Left lung (tissue), 10 donors: Measurements from ENCODE around the gene SNRPA. TPM values are rescaled to one million over a fixed set of nuclear protein-coding genes. Genes with fewer than 3 reads are reported as not detected.
A peak's percentile ranks its signal among the peaks of the same experiment; 100 is the strongest.

ENCODE experiments used
- ATAC-seq: fragments of 200-7000 bp; cut with Tn5 transposase; one replicate; pipeline ENCODE4 v1.9.1; 2020; ENCODE audit warnings: moderate library complexity
- DNase-seq, 4 donors: peaks; one replicate each; pipeline ENCODE4 v3.0.0-alpha.2; 2013 to 2020
- H3K27ac ChIP-seq, 2 donors: fragments of 200-600 bp; sonication (generic) in 1 of 2; one replicate each; pipeline versions ENCODE4 v1.5.0 to v1.8.0; 2020 to 2021
- H3K27me3 ChIP-seq, 2 donors: fragments of 200-600 bp; sonication (generic) in 1 of 2; one replicate each; pipeline versions ENCODE4 v1.5.0 to v1.8.0; 2020 to 2021
- H3K36me3 ChIP-seq, 2 donors: fragments of 200-600 bp; sonication (generic) in 1 of 2; one replicate each; pipeline versions ENCODE4 v1.5.0 to v1.8.0; 2020 to 2021
- H3K4me1 ChIP-seq, 2 donors: fragments of 200-600 bp; one replicate each; pipeline ENCODE4 v1.8.0; 2021
- H3K4me3 ChIP-seq, 2 donors: fragments of 200-600 bp; sonication (generic) in 1 of 2; one replicate each; pipeline versions ENCODE4 v1.5.0 to v1.8.0; 2020 to 2021; ENCODE audit warnings: mild to moderate bottlenecking in 1 of 2
- H3K9me3 ChIP-seq, 2 donors: fragments of 200-600 bp; sonication (generic) in 1 of 2; one replicate each; pipeline versions ENCODE4 v1.5.0 to v1.8.0; 2020 to 2021
- intact Hi-C, 2 donors: fragments of 100-400 bp; cut with DNase I; formaldehyde crosslinking; loops; one replicate each; pipeline versions ENCODE4 v1.11.2 to v1.14.2; 2022
- polyA plus RNA-seq, 6 donors: library from polyadenylated mRNA; unstranded; fragments of 120-200 nt; gene quantifications; one replicate each; pipeline ENCODE4 v1.2.1, GENCODE V29; 2013; ENCODE audit not compliant: insufficient read length in 6 of 6
- total RNA-seq, 2 donors: library from RNA; stranded (reverse); fragmentation: NEBNext Ultra II Directional; extraction: Animal tissue kit (Norgen Biotek cat#: 25700); gene quantifications; one replicate each; pipeline ENCODE4 v1.2.1, GENCODE V29; 2021
- TF ChIP-seq, protein P1 (sequence below), 2 donors: fragments of 200-600 bp; sonication (generic) in 1 of 2; IDR thresholded peaks; one replicate each; pipeline versions ENCODE4 v1.5.0 to v1.8.0; 2021; ENCODE audit warnings: antibody characterized with exemption in 2 of 2
- donor health status: DM: no; HTN: yes; CAD: no.
- donor health status: DM: no; HTN: no; CAD: no.

SNRPA gene
- total and polyA plus RNA-seq, 8 donors: 46.1 to 126 (median 112) TPM

DNA sequence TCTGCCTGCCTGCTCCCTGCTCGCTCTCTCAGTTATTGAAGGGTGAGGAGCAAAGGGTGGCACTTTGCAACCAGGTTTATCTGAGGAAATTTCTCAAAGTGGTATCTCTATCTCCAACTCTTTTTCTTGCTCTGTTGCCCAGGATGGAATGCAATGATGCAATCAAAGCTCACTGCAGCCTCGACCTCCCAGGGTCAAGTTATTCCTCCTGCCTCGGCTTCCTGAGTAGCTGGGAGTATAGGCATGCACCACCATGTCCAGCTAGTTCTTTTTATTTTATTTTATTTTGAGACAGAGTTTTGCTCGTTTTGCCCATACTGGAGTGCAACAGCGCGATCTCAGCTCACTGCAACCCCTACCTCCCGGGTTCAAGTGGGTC lies 5.6 kb upstream of the SNRPA start:
- TF ChIP-seq, protein P1, sequence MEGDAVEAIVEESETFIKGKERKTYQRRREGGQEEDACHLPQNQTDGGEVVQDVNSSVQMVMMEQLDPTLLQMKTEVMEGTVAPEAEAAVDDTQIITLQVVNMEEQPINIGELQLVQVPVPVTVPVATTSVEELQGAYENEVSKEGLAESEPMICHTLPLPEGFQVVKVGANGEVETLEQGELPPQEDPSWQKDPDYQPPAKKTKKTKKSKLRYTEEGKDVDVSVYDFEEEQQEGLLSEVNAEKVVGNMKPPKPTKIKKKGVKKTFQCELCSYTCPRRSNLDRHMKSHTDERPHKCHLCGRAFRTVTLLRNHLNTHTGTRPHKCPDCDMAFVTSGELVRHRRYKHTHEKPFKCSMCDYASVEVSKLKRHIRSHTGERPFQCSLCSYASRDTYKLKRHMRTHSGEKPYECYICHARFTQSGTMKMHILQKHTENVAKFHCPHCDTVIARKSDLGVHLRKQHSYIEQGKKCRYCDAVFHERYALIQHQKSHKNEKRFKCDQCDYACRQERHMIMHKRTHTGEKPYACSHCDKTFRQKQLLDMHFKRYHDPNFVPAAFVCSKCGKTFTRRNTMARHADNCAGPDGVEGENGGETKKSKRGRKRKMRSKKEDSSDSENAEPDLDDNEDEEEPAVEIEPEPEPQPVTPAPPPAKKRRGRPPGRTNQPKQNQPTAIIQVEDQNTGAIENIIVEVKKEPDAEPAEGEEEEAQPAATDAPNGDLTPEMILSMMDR (IDR thresholded peaks at IDR 0.05): no peak
- ATAC-seq: peak; percentile 4
- intact Hi-C loops: no loop called here

DNA sequence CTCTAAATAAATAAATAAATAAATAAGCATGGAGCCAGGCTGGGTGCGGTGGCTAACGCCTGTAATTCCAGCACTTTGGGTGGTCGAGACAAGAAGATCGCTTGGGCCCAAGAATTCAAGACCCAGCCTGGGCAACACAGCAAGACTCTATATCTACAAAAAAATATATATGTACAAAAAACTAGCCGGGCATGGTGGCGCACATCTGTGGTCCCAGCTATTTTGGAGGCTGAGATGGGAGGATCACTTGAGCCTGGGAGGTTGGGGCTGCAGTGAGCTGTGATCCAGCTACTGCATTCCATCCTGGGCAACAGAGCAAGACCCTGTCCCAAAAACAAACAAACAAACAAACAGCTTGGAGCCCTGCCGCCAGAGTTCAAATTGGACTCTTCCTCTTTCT lies 3.5 kb upstream of the SNRPA start:
- DNase-seq (no peak), ATAC-seq (no peak)
- Histone ChIP-seq H3K27me3 (no peaks in the 10 kb centered on the region), H3K36me3 (peaks cover 0 to 2% of the 10 kb centered on the region in 2 donors), H3K9me3 (no peaks in the 10 kb centered on the region), H3K4me3 (no peak overlapping the region), H3K4me1 (peaks cover 21 to 43% of the 10 kb centered on the region in 2 donors), H3K27ac (peak overlapping the region in 1 of 2 donors; percentile 94)
- intact Hi-C loops: no loop called here
- TF ChIP-seq, protein P1 (IDR thresholded peaks at IDR 0.05): no peak

More for the DNA sequence above, 5.6 kb upstream of the SNRPA start:
- DNase-seq: no peak
- H3K36me3 ChIP-seq: peaks cover 0 to 22% of the 10 kb centered on the region in 2 donors
- peaks cover 14 to 33% of the 10 kb centered on the region in 2 donors for H3K4me1 ChIP-seq
- no peaks in the 10 kb centered on the region for H3K9me3 ChIP-seq
- no peaks in the 10 kb centered on the region for H3K27me3 ChIP-seq
- H3K4me3 ChIP-seq: no peak overlapping the region
- peak overlapping the region; percentile 42 to 53 for H3K27ac ChIP-seq

DNA sequence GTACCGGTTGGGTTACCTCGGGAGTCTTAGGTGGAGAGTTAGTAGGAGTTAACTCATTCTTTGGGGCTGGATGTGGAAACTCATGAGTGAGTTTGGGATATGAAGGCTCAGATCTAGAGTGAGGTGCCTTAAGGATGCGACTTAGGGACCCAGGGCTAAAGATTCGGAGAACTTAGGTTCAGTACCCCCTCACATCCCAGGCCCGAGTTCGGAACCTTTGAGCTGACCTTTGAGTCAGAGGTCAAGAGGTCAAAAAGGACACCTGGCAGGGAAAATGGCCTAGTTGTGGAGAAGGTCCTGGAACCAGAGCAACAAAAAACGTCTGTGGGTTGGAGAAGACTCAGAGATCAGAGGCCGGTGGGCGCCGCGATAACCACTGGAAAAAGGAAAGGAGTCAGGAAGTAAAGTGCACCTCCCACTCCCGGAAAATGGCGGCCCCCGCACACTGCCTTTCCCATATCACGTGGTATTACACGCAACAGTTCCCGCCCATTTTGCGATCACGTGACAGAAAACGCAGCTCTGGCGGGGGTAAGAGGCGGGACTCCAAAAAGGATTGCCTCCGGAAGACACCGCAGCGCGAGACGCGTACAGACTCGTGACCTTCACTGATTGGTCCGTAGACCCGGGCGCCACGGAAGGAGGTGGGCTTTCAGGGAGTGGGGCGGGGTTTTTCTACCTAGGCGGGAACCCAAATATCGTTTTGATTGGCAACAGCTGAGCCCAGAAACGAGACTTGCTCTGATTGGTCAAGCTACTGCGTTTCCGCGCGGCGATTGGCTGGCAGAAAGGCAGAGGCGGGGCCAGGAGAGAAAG lies 737 bp upstream of the SNRPA start, which contains the start of gene ACTMAP:
Gene ACTMAP (minus strand): TSS at position 420 of the 816 bp plus-strand sequence. CDS start 674 bp downstream, outside the sequence.
- Histone ChIP-seq H3K27ac (peak within 1 kb of the TSS; percentile 91 to 94), H3K27me3 (no peaks in the 10 kb centered on the region), H3K4me3 (peak within 1 kb of the TSS; percentile 58 to 62), H3K9me3 (no peaks in the 10 kb centered on the region), H3K36me3 (peaks cover 0 to 2% of the 10 kb centered on the region in 2 donors), H3K4me1 (peaks cover 32 to 67% of the 10 kb centered on the region in 2 donors)
- TF ChIP-seq, protein P1 (IDR thresholded peaks at IDR 0.05): no peak
- ATAC-seq: peak; percentile 92
- intact Hi-C loops: no loop called here
- DNase-seq: peak; percentile 96 to 100 (median 100)

DNA sequence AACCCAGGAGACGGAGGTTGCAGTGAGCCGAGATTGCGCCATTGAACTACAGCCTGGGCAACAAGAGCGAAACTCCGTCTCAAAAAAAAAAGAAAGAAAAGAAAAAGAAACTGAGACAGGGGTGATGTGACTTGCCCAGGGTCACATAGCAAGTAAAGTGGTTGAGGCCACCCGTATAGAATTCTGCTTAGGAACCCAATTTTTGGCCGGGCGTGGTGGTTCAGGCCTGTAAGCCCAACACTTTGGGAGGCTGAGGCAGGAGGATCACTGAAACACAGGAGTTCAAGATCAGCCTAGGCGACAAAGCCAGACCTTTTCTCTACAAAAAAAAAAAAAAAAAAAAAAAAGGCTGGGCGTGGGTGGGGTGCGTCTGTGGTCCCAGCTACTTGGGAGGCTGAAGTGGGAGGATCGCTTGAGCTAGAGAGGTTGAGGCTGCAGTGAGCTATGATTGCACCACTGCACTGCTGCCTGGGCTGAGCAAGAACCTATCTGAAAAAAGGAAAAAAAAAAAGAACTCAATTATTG lies 1.3 kb downstream of the SNRPA start:
- Histone ChIP-seq H3K4me1 (peaks cover 36 to 82% of the 10 kb centered on the region in 2 donors), H3K4me3 (peak overlapping the region; percentile 58 to 62), H3K27ac (peak overlapping the region; percentile 91 to 94), H3K9me3 (no peaks in the 10 kb centered on the region), H3K36me3 (peaks cover 0 to 22% of the 10 kb centered on the region in 2 donors), H3K27me3 (no peaks in the 10 kb centered on the region)
- ATAC-seq (no peak), DNase-seq (no peak)
- TF ChIP-seq, protein P1 (IDR thresholded peaks at IDR 0.05): no peak
- intact Hi-C loops: no loop called here

DNA sequence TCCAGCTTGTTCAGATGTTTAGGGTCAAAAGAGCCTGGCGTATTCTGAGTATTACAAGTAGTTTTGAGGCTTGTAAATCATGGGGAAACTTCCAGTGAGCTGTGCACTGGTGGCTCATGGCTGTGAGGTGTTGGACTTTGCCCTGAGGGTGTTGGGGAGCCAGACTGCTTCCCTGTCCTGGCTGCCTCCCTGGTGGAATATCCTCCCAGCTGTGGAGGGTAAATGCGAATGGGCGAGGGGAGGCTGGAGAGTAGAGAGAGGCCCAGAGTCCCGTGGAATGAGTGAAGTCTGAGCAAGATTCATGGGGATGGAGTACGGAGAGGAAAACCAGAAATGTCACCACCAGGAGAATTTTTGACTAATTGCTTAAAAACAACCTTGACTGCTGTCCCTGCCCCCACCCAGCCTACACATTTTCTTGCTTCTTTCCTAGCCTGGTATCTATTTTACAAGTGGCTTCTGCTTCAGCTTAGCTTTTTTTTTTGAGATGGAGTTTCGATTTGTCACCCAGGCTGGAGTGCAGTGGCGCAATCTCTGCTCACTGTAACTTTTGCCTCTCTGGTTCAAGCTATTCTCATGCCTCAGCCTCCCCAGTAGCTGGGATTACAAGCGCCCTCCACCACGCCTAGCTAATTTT lies 3.7 kb downstream of the SNRPA start:
- H3K4me3 ChIP-seq: peak overlapping the region in 1 of 2 donors; percentile 58
- intact Hi-C loops: no loop called here
- TF ChIP-seq, protein P1 (IDR thresholded peaks at IDR 0.05): no peak
- H3K36me3 ChIP-seq: peaks cover 4 to 47% of the 10 kb centered on the region in 2 donors
- H3K9me3 ChIP-seq: no peaks in the 10 kb centered on the region
- ATAC-seq (no peak), DNase-seq (no peak)
- H3K27me3 ChIP-seq: no peaks in the 10 kb centered on the region
- peaks cover 24 to 59% of the 10 kb centered on the region in 2 donors for H3K4me1 ChIP-seq
- H3K27ac ChIP-seq: peak overlapping the region; percentile 53 to 55
